ENCODE data around the gene KIRREL3. TPM values are rescaled to one million over a fixed set of nuclear protein-coding genes. Genes with fewer than 3 reads are reported as not detected.

Gene KIRREL3
- total RNA-seq, 1 experiment from 2014 or later: 1.4 TPM

DNA sequence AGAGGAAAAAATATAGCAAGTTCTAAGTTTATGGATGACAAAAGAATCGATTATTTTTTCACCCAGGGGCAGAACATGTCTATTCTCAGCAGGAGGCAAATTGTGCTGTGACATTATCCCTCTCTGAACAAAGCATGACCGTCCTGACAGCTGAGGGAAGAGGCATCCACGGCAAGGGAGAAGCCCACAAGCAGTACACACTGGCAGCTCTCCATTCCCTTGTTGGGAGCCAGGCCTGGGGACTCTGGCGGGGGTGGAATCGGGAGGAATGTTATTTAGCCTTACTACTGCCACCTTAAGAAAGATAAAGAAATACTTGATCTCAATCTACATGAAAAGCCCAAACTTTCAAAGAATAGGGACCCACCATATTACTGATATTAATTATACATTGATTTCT is 3.4 kb downstream of the KIRREL3 start:
- DNase-seq (ENCODE audit: low spot score): no peak

DNA sequence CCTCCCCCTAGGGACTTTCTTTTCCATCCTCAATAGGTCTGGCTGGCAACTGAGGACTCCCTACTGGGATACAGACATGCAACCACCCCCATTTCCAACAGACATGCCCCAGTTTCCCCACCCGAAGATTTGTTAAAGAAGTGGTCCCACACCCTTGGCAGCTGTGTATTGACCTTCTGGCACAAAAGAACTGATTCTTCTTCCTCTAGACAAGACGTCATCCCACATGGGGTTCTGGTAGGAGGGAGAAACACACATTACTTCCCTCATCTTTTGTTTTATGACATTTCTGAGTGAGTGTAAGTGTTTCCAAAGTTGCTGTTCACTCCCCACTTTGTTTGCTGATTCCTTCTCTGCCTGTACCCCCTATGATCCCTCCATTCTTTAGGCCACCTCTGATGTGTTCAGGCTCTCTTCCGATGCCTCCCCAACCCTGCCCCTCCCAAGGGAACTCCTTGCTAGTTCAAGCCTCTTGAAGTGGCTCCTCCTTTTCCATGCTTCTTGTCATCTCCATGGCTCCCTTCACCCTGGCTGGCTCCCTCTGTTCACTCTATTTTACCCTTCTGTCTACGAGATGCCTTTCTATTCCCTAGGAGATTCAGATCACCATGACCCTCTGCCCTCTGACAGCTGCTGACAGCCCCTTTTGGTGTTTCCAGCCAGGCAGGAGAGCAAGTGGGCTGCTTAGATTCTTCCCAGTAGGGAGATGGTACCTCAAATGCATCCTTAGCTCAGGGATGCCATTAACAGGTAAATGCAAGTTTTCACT is 4.3 kb downstream of the KIRREL3 start:
- DNase-seq (ENCODE audit: low spot score): no peak

DNA sequence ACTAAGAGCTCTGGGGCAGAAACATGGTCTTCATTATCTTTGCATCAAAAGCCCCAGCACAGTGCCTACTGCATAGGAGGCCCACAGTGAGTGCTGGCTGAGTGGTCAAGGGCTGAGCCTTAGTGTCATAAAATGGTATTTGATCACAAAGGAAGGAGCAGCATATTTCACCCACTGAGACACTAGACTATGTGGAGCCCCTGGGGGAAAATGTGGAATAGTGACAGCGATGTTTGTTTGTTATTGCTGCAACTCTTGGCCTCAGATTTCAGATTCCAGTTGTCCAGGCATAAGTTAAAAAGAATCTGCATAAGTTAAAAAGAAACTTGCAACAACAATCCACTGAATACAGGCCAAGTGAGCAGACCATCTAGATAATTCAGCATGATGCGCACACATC is 7.0 kb downstream of the KIRREL3 start:
- no peak for DNase-seq (ENCODE audit: low spot score)

DNA sequence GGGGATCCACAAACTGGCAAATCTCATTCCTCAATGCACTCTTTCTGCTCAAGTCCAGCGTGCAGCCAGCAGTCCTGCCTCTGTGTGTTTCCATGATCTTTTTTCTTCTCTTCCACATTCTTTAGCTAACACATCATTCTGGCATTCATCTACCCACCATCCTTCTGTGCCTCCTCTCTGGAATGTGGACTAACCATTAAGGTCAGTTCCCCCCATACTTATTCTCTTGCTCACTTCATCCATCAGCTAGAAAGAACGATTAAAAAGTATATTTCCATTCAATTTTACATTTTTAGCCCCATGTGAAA is 7.8 kb downstream of the KIRREL3 start:
- peak; percentile 54 for DNase-seq (ENCODE audit: low spot score)

DNA sequence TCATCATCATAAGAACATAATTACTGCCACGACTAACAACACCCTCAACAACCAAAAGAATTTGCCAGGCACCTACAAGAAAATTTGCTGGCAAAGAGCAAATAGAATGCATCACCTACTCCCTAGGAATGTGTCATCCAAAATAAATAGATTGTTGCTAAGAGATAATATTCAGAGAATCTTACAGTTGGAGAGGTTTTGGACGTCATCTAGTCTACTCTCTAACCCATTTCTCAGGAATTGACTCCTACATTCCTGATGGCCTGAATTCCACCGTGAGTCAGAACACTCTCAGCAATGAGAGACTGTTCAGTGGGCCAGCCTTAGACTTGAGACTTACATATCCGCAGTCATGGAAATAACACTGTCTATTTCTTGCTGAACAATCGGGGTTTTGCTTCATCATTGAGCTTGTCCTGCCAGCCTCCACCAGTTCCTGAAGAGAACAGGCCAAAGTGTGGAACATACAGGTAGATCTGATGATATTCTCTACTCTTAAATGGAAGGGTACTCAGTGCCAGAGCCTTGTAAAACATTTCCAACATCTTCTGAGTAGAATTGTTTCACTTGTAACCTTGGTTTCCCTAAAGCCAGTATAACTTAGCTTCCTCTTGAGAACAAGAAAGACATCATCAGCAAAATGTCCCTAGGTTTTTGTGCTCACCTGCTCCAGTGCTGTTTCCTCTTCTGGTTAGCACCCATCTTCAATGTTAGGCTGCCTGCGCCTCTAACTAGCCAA is 8.3 kb downstream of the KIRREL3 start:
- DNase-seq (ENCODE audit: low spot score): peak; percentile 90

DNA sequence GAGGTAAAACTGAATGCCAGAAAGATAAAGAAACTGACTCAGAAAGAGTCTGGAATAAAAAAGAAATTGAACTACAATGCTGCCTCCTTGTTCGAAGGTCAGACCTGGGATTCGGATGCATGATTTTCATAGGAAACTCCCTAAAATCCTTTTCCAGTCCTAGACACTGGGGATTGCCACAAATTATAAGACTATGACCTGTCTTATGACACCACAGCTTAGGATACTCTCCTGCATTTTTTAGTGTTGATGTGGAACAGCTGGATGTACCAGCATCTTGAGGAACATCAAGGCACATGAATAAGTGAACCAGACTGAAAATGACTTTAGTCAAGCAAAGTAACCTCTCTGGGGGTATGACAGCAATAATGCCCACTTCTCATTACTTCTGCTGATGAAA is 9.0 kb downstream of the KIRREL3 start:
- peak; percentile 38 for DNase-seq (ENCODE audit: low spot score)

DNA sequence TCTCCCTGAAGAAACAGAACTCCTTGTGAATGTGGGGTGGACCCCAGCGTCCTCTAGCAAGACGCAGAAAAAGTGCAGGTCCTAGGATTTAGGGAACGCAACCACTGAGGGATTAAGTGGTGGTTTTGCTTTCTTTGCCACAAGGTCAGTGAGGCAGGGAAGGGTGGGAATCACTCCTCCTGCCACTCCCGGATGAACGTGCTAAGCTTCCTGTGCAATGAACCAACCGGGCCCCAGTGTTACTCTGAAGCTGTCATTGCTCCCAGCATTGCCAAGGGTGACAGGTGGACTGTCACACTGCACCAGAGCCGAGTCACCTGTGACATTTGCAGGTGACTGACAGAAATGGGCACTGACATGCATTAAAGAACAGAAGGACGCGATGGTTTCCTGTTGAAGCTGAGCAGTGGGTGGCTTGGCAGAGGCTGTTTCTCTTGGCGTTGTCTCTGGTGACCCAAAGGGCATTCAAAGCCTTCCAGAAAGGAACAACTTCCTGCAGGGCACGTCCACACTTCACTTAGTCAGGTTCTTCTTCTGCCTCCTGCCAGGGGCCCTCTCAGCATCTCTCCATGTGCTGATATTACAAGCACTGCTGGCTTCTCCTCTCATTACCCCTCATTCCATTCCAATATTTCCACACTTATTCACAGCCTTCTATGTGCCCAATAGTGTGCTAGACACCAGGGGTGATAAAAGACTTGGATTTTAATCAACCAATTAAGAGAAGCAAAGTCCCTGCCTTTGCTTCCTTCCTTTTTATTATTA is 9.7 kb downstream of the KIRREL3 start:
- no peak for DNase-seq (ENCODE audit: low spot score)

DNA sequence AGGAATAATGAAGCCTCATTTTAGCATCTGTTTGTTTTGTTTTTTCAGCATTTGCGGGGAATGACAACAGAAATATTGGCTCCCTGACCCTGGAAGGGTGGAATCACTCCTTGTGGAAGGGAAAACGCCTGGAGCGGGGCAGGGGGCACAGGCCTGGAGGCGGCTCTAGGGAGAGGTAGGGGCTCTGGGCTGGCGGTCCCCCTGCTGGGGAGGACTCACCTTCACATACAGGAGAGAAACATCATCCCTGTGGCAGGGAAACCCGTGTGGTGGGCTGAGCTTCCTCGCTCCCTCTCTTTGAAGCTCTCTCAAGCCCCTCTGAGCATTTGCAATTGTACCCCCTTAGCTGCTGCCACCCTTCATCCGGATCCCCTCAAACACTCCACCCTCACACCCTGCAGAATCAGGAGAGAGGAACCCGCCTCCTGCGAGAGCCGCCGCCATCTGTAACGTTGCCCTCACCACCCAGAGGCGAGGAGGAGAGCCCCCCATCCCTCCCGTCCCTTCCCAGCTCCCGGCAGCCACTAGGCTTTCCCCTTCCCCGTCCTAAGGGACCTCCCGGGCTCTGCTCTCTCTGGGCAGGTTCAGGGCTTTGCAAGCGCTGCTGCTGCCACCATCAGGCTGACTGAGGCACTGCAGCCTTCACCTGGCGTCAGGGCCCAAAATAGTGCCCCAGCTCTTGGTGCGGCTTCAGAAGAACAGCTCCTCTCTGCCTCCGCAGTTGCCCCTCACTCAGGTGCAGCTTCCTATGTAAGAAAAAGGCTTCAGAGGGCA is 10.4 kb downstream of the KIRREL3 start:
- peak; percentile 53 for DNase-seq (ENCODE audit: low spot score)

DNA sequence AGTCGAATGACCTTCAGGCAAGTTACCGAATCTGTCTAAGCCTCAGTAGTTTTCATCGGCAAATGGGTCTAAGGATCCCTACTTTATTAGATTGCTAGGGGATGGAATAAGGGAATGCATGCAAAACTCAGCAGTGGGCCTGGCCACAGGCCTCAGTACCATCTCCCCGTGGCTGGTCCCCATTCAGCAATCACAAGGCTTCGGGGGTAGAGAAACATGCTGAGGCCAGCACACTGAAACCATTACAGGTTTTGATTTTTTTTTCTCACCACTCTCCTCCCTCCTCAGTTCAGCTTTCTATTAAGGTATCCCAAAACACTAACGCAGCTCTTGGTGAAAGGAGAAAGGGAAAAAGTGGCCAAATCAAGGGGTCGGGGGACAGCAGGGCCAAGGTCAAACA is 11.9 kb downstream of the KIRREL3 start:
- no peak for DNase-seq (ENCODE audit: low spot score)

DNA sequence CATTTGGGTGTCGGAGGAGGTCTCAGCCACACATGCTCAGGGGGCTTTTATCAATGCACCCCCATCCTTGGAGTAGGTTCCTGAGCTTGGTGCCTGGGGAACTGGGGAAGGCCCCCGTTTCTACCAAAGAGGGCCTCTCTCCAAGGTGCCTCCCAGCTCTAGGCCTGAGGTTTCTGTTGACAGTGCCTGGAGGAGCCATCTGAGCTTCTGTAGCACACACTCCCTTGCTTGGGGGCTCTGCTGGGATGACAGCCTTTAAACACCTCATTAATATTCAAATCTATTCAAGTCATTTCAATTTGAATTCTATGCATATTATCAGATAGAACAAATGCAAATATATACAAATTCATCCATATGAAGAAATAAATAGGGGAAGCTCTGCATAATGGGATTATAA is 18.9 kb downstream of the KIRREL3 start:
- no peak for DNase-seq (ENCODE audit: low spot score)

DNA sequence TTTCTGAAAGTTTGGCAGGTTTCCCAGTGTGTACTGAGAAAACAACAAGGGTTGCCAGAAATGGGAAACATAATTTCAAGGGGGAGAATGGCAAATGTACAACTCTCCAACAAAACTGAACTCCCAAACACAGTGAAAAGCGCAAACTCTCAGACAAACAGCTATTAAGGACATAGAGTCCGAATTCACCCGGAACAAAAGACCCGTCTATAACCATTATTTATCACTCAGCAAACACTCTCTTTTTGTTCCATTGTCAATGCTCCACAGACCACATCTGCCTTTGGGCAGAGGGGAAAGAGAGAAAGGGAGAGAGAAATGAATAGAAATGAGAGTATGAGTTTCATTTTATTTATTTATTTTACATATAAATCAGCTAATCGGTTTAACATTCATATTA is 21.7 kb downstream of the KIRREL3 start:
- no peak for DNase-seq (ENCODE audit: low spot score)

DNA sequence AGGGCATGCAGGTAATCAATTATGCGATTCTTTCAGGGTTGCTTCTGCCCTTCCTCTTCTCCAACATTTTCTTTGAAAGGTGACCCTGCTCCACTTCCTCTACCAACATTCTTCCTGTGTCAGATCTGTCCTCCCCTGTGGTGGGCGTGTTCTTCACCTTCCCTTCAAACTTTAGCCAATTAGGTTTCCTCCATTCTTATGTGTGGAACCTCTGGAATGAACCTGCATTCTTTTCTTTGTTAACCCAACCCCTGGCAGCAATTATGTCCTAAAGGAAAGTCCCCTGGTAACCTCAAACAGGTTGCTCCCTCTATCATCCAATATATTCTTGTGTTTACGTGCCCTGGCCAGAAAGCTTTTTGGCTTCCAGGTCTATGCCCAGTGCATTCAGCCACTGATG is 22.4 kb downstream of the KIRREL3 start:
- DNase-seq (ENCODE audit: low spot score): no peak

DNA sequence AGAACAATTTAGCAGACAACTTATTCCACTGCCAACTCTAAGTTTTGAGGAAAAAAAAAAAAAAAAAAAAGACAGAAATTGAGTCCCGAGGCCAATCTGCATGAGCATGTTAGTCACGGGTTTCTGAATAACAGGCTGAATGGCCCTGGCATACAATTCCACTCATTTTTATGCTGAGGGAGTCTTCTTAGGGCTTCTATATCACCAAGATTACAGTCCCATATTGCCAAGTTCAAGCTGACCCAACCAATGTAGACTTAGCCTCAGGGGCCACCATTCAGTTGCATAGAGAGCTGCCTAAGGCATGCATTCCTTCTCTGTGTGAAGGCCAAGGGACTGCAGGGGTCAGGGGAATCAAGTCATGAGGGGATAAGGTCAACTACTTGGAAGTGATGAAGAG is 27.5 kb downstream of the KIRREL3 start:
- DNase-seq (ENCODE audit: low spot score): no peak

DNA sequence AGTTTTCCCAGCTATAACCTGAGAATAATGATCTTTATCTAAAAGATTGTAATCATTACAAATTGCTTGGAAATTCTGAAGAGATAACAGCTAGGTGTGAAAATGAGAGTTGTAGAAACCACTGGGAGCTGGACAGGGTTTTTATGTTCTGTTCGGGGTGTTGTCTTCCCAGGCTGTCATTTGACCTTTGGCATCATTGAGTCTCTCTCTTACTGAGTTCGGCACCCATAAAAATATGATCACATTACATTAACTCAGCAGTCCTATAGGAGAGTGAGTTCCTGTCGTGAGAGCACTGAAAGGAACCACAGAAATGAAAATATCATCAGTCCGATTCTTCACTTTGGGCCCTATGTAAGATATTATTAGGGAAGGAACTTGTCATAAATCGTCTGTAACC is 29.3 kb downstream of the KIRREL3 start:
- DNase-seq (ENCODE audit: low spot score): no peak

DNA sequence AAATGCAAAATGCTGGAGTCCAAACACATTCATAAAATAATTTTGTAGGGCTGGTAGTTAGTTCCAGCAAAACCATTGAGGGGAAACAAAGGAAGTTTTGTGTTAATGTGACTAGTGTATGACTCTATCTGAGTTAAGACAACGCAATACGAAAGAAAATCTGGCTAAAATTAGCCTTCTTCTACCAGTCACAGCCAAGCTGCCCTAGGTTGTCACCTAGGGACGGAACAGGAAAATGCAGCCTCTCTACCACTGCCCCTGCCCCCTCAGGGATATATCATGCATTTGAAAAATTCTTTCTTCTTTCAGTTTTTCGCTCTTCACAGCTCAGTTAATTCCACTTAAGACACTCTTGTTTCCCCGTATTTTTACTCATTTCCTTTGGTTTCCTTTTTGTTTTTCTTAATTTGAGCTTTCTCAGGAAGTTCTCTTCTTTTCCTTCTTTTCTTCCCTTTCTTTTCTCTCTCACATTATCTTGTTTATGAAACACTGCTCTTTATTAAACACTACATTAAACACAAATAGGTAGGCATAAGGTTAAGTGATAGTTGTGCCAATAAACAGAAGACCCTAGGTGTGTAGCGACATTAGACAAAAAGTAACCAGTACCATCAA is 30.6 kb downstream of the KIRREL3 start:
- DNase-seq (ENCODE audit: low spot score): peak; percentile 52

DNA sequence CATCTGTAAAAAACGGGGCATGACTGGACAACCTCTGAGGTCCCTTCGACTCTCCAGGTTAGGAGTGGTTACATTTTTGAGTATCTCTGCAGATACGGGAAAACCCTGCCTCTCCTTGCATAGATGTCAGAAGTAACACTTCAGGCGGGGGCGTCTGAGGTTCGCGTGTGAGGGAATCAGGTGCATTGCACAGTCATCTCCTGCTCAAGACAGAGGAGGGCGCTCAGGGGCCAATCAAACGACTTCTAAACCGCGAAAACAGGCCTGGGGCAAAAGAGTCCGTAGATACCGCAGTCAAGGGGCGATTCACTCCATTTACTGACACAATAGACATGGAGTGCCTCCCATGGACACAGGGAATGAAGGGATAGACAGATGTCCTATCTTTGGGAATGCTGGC is 31.7 kb downstream of the KIRREL3 start:
- DNase-seq (ENCODE audit: low spot score): no peak

DNA sequence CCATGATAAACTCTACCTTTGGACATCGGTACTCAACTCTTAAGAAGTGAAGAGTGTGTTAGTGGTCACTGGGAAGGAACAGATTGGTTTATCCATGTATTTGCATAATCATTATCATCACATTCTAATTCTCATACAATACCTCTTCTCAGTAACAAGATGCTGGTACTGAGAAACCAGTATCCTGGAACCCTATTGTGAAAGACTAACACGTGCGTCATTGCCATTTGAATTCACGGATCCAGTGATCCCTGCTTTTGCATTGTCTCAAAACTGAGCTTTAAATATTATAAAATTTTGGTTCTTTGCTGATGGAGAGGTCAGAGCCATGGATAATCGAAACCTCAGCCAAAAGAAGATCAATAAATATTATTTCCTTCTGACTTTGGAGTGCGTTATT is 35.2 kb downstream of the KIRREL3 start:
- no peak for DNase-seq (ENCODE audit: low spot score)

DNA sequence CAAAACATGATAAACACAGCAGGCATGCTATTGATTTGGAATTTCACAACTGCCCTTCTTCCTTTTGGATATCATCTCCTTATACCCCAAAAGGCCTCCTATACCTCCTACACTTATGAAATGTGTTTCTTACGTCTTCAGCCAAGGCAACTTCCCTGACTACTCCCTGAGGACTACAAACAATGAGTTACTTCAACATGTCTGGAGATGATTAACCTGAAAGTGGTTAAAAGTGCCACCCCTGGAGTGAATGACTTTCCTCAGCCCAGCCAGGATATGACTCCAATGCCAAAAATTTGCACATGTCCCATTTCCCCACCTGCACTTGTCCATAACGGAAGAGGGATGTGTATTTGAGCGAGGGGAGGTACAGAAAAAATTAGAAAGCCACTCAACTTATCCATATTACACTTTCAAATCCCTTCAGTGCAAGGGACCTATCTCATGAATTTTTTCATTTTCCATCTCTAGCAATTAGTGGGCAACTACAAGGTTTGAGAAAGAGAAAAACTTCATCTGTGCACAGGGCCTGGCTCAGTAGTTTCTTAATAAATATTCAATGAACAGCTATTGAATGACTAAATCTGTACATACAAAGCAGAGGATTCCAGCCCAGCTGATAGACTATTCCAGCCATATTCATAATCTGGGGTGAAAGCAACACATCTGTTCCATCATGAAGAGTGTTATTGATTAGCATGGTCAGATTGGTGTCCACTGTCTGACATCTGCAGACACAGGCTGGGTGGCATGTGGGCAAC is 36.8 kb downstream of the KIRREL3 start:
- DNase-seq (ENCODE audit: low spot score): peak; percentile 53

DNA sequence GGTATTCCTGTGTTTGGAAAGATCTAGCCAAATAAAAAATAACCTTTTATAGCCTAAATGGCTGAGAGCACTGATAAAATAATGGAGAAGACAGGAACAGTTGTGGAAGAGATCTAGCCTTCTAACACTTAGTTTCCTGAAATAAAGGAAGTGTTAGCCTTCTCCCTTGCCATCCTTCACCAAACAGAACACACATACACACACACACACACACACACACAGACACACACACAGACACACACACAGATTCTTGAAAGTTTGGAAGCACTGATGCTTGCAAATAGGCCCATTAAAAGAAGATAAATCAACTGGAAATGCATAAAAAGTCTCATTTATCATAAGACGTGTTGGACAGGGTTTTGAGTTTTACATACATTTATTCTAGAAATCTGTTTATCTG is 37.5 kb downstream of the KIRREL3 start:
- no peak for DNase-seq (ENCODE audit: low spot score)

DNA sequence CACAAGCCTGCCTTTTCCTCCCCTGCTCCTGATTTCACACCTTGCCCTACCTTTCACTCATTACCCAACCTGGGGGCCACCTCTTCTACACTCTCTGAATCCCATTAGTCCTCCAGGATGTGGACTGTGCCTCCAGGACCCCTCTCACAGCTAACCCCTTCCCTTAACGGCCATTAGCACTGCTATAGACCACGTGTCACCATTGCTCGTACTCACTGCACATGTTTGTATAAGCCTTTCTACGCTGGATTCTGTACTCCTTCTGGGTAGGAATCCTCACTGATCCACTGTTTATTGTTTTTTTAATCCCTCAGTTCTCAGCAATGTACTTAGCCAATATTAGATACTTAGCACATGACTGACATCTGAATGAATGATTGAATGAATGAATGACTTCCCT is 40.9 kb downstream of the KIRREL3 start:
- no peak for DNase-seq (ENCODE audit: low spot score)

DNA sequence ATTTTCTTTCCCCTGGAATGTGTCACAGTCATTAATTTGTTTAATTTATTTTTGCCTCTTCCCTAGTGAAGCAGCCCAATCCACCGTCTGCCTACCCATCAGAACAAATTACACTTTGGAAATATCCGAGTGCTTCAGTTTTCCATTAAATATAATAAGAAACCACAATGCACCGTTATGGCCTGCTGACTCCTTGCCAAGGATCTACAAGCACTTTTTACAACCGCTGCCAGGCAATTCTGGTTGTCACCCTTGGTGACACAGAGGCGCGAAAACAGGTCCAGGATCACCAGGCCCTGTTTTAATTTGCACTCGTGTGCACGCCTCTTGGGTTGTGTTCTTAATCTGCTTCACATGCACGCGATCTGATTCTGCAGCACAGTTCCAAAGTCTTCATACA is 43.9 kb downstream of the KIRREL3 start:
- DNase-seq (ENCODE audit: low spot score): no peak

All from A172 (cell line).